OCI-LY3 (cell line): ENCODE results near the gene RSAD1.

Experiments
- CTCF ChIP-seq: fragments of 200-600, 300-600 bp; sonication (generic); IDR thresholded peaks from 2 replicates; pipeline ENCODE4 v1.5.1; 2014; ENCODE audit warnings: antibody characterized with exemption, low read length, low read depth
- EZH2phosphoT487 ChIP-seq: fragments of 200-600 bp; shearing (Covaris generic); IDR thresholded peaks from 2 replicates; pipeline ENCODE4 v1.6.1; 2018; ENCODE audit warnings: antibody characterized with exemption, mixed run types, low read depth

GRCh38 chr17:50488880-50489279 is 10.2 kb downstream of the RSAD1 start:
- no peak for TF ChIP-seq CTCF
- no peak for TF ChIP-seq EZH2phosphoT487
